Gastrocnemius medialis (tissue), 4 donors: ENCODE data around the gene SUPT7L.

ENCODE experiments used
- POLR2A ChIP-seq, 2 donors: fragments of 450-650 bp; IDR thresholded peaks; one replicate each; pipeline ENCODE4 v1.6.1; 2017; ENCODE audit warnings: antibody characterized with exemption in 2 of 2, mild to moderate bottlenecking in 2 of 2, moderate library complexity in 2 of 2
- TF ChIP-seq, protein P1 (sequence below), 5 experiments: fragments of 450-650 bp in 3 of 5; fragments of 200-600 bp in 2 of 5; sonication (generic) in 2 of 5; IDR thresholded peaks in 4 of 5; conservative IDR thresholded peaks in 1 of 5; 1 replicate in 4 of 5; 2 replicates in 1 of 5; pipeline ENCODE4 v1.5.1; 2016 to 2019; ENCODE audit warnings: antibody characterized with exemption in 5 of 5, mild to moderate bottlenecking in 3 of 5, moderate library complexity in 3 of 5

DNA sequence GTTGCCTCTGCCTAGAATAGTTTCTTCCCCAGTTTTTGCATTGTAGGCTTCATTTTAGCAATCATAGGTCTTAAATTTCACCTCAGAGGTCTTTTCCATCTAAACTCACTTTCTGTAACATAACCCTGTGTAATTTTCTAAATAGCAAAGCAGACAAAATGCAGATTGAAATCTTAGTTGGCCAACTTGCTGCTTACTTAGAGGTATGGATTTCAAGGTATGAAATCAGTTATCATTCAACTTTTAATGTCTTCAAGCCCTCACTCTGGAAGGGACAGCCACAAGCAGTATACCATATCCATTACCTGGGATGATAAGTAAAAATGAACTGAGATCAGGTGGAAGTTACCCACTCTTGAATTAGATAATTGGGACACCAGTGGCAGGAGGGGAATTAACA is 38.5 kb downstream of the SUPT7L start:
- TF ChIP-seq, protein P1, sequence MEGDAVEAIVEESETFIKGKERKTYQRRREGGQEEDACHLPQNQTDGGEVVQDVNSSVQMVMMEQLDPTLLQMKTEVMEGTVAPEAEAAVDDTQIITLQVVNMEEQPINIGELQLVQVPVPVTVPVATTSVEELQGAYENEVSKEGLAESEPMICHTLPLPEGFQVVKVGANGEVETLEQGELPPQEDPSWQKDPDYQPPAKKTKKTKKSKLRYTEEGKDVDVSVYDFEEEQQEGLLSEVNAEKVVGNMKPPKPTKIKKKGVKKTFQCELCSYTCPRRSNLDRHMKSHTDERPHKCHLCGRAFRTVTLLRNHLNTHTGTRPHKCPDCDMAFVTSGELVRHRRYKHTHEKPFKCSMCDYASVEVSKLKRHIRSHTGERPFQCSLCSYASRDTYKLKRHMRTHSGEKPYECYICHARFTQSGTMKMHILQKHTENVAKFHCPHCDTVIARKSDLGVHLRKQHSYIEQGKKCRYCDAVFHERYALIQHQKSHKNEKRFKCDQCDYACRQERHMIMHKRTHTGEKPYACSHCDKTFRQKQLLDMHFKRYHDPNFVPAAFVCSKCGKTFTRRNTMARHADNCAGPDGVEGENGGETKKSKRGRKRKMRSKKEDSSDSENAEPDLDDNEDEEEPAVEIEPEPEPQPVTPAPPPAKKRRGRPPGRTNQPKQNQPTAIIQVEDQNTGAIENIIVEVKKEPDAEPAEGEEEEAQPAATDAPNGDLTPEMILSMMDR (IDR thresholded peaks at IDR 0.05 in 4 of 5, conservative IDR thresholded peaks at IDR 0.05 in 1 of 5), result no peak
- no peak for TF ChIP-seq POLR2A (IDR thresholded peaks at IDR 0.05)
